Measurements from ENCODE around the gene CCDC34. TPM values are rescaled to one million over a fixed set of nuclear protein-coding genes. Genes with fewer than 3 reads are reported as not detected.

CCDC34 gene
- total and polyA plus RNA-seq, 2 of the 8 experiments (the other 6 are each of a cell fraction or from before 2014, with no cell fraction given), result 7.7 to 24.3 TPM

GRCh38 chr11:27408246-27408800, 45.3 kb upstream of the CCDC34 start:
- CTCF ChIA-PET (ENCODE audit: partially characterized antibody), result interaction anchor here (0.9 to 2.9 kb wide), 3 partner anchors 13 to 77 kb away, joined by 3 to 8 read pairs (median 6); no protein-coding TSS in a partner anchor
- 91% methylated on average over 2 of the region's 2 CpGs; no CpG with 5 or more reads in 1 of the 2 experiments for WGBS, 2 experiments (ENCODE audit: extremely low coverage in 1 of 2, insufficient coverage in 1 of 2, insufficient read length in 1 of 2, insufficient replicate concordance in 2 of 2, low coverage in 1 of 2, low lambda C conversion rate in 2 of 2, missing lambda C conversion rate in 1 of 2)
- TF ChIP-seq, protein P1, sequence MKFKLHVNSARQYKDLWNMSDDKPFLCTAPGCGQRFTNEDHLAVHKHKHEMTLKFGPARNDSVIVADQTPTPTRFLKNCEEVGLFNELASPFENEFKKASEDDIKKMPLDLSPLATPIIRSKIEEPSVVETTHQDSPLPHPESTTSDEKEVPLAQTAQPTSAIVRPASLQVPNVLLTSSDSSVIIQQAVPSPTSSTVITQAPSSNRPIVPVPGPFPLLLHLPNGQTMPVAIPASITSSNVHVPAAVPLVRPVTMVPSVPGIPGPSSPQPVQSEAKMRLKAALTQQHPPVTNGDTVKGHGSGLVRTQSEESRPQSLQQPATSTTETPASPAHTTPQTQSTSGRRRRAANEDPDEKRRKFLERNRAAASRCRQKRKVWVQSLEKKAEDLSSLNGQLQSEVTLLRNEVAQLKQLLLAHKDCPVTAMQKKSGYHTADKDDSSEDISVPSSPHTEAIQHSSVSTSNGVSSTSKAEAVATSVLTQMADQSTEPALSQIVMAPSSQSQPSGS (IDR thresholded peaks at IDR 0.05; ENCODE audit: low read length), result no peak
- TF ChIP-seq KDM4A (IDR thresholded peaks at IDR 0.05; ENCODE audit: low read depth, low read length, severe bottlenecking) (no peak), EZH2 (IDR thresholded peaks at IDR 0.05; ENCODE audit: low read depth, low read length, severe bottlenecking) (no peak), BRCA1 (IDR thresholded peaks at IDR 0.05; ENCODE audit: low read depth, low read length) (no peak), SIX5 (IDR thresholded peaks at IDR 0.05; ENCODE audit: low read depth, low read length) (no peak), SUZ12 (IDR thresholded peaks at IDR 0.05; ENCODE audit: low read length) (no peak), CEBPB (IDR thresholded peaks at IDR 0.05; ENCODE audit: low read depth, low read length) (no peak), POU5F1 (IDR thresholded peaks at IDR 0.05; ENCODE audit: low read depth, low read length) (no peak), SRF (IDR thresholded peaks at IDR 0.05; ENCODE audit: low read depth, low read length) (no peak), CHD1 (IDR thresholded peaks at IDR 0.05; ENCODE audit: low read depth, low read length) (no peak), MAFK (IDR thresholded peaks at IDR 0.05; ENCODE audit: low read depth, low read length) (no peak), NRF1 (IDR thresholded peaks at IDR 0.05; ENCODE audit: low read depth, low read length) (no peak), CHD2 (IDR thresholded peaks at IDR 0.05; ENCODE audit: low read length) (no peak)

More at GRCh38 chr11:27408246-27408800, 45.3 kb upstream of the CCDC34 start:
- Histone ChIP-seq H3K4me2 (ENCODE audit: insufficient read depth in 1 of 2, low read depth in 2 of 2, low read length in 2 of 2) (no peak overlapping the region), H3K18ac (ENCODE audit: extremely low read depth, low read length) (no peak overlapping the region), H3K36me3 (ENCODE audit: control insufficient read depth in 2 of 4, insufficient read depth in 4 of 4, low read length in 3 of 4) (peaks cover 0 to 44% (median 1%) of the 10 kb centered on the region in 4 experiments; a peak in 2 of 8 replicates), H3K9ac (replicated peaks in 1 of 4; ENCODE audit: extremely low read depth in 1 of 4, low read depth in 3 of 4, low read length in 3 of 4) (no peak overlapping the region), H2BK20ac (ENCODE audit: low read length) (no peak overlapping the region), H3K27me3 (replicated peaks in 1 of 4; ENCODE audit: control insufficient read depth in 3 of 4, extremely low read depth in 1 of 4, insufficient read depth in 3 of 4, low read length in 3 of 4) (no peaks in the 10 kb centered on the region), H3K23ac (ENCODE audit: insufficient read length) (no peak overlapping the region), H3K79me1 (ENCODE audit: low read depth, low read length) (no peaks in the 10 kb centered on the region), H3K4ac (replicated peaks; ENCODE audit: insufficient read length, low read depth, low read length) (no peak overlapping the region), H3K14ac (ENCODE audit: insufficient read length) (no peak overlapping the region), H4K8ac (ENCODE audit: extremely low read depth, insufficient read depth, low read length) (no peak overlapping the region), H2BK15ac (ENCODE audit: low read length) (no peak overlapping the region), H4K20me1 (replicated peaks in 1 of 2; ENCODE audit: control insufficient read depth in 1 of 2, insufficient read depth in 2 of 2, low read length in 2 of 2) (peaks cover 4 to 5% of the 10 kb centered on the region in 2 experiments), H3K27ac (ENCODE audit: low read depth, low read length) (no peak overlapping the region), H4K5ac (ENCODE audit: insufficient read length, low read depth, low read length) (no peak overlapping the region), H3K4me3 (ENCODE audit: extremely low read depth in 1 of 4, insufficient read depth in 2 of 4, low read depth in 3 of 4, low read length in 4 of 4) (no peak overlapping the region), H3K56ac (replicated peaks; ENCODE audit: insufficient read length, low read depth, low read length) (no peak overlapping the region), H2BK120ac (replicated peaks; ENCODE audit: low read depth, low read length) (no peak overlapping the region), H2AK5ac (ENCODE audit: low read depth, low read length) (no peak overlapping the region), H3K23me2 (ENCODE audit: low read depth, low read length) (no peaks in the 10 kb centered on the region), H3K79me2 (ENCODE audit: control insufficient read depth in 1 of 2, insufficient read depth in 2 of 2, low read length in 2 of 2) (peaks cover 0 to 55% of the 10 kb centered on the region in 2 experiments; a peak in 3 of 4 replicates), H2AFZ (ENCODE audit: low read length) (no peak overlapping the region), H4K91ac (replicated peaks; ENCODE audit: insufficient read length, low read length) (no peak overlapping the region), H2BK12ac (ENCODE audit: low read depth, low read length) (no peak overlapping the region), H2BK5ac (ENCODE audit: low read depth, low read length) (no peak overlapping the region), H3K9me3 (ENCODE audit: insufficient read depth in 2 of 2, low read depth in 1 of 2, low read length in 1 of 2) (no peaks in the 10 kb centered on the region), H3K4me1 (replicated peaks in 1 of 4; ENCODE audit: control insufficient read depth in 3 of 4, insufficient read depth in 4 of 4, low read length in 3 of 4) (no peaks in the 10 kb centered on the region; a peak in 1 of 7 replicates)
- DNase-seq (ENCODE audit: low read depth in 1 of 2, low spot score in 2 of 2), result no peak
- FAIRE-seq, result no peak
- POLR2A ChIA-PET (ENCODE audit: partially characterized antibody), result interaction anchor here (4.5 kb wide), 1 partner anchor 13 kb away, joined by 15 read pairs; no protein-coding TSS in a partner anchor

Data from H1 (cell line).